ENCODE results near the gene WDR5B.

The WDR5B gene

GRCh38 chr3:122364490-122364889 lies 51.4 kb downstream of the WDR5B start:
- Mint-ChIP-seq H3K9me3 (no peaks in the 10 kb centered on the region), H3K27me3 (no peaks in the 10 kb centered on the region), H3K4me3 (no peak overlapping the region), H3K27ac (no peak overlapping the region), H3K4me1 (no peaks in the 10 kb centered on the region), H3K36me3 (peaks cover 49% of the 10 kb centered on the region)
- no peak for ATAC-seq

All from stimulated activated memory B cell treated with anti-CD40 and anti-IgM and Interleukin-4, amounts not matched to agents 10 μg/mL and 1 μg/mL and 100 μg/mL, for 72 hours (primary cell).